Measurements from ENCODE around the gene KIAA1210. TPM values are rescaled to one million over a fixed set of nuclear protein-coding genes. Genes with fewer than 3 reads are reported as not detected.
A peak's percentile ranks its signal among the peaks of the same experiment; 100 is the strongest.

Gene KIAA1210
- total and polyA plus RNA-seq, 4 donors: not detected

DNA sequence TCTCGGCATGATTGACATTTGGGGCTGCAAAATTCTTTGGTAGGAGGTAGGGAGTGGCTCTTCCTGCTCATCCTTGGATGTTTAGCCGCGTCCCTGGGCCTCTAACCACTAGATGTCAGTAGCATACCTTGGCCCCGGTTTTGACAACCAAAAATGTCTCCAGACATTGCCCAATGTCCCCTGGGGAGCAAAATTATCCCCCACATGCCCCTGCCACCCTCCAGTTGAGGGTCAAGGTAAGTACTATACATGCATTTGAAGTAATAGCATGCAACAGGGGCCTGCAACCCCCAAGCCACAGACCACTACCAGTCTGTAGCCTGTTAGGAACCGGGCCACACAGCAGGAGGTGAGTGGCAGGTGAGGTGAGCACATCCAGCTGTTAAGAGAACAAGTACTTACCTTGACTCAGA is 17.6 kb upstream of the KIAA1210 start:
- no peaks in the 10 kb centered on the region for H3K27me3 ChIP-seq (ENCODE audit: control insufficient read depth in 4 of 4, insufficient read depth in 4 of 4, low read length in 3 of 4)
- TF ChIP-seq CTCF (IDR thresholded peaks at IDR 0.05; ENCODE audit: low read depth, low read length, missing input control): peak; percentile 59
- no peak for TF ChIP-seq RXRA (IDR thresholded peaks at IDR 0.05)
- TF ChIP-seq RAD21 (IDR thresholded peaks at IDR 0.05): peak; percentile 77 to 85
- H3K27ac ChIP-seq (ENCODE audit: low read depth in 1 of 2, low read length in 2 of 2): no peak overlapping the region
- no peak overlapping the region for H3K9ac ChIP-seq (ENCODE audit: low read depth in 1 of 2, low read length in 2 of 2)
- H3K4me1 ChIP-seq (ENCODE audit: control insufficient read depth in 4 of 4, insufficient read depth in 4 of 4, low read length in 3 of 4): peaks cover 0 to 14% (median 10%) of the 10 kb centered on the region in 4 donors
- H3K9me3 ChIP-seq (ENCODE audit: control insufficient read depth in 4 of 4, low read length in 3 of 4): no peaks in the 10 kb centered on the region
- no peak overlapping the region for H3K4me3 ChIP-seq (ENCODE audit: low read depth in 1 of 3, low read length in 3 of 3)
- DNase-seq (ENCODE audit: low spot score): no peak
- no peaks in the 10 kb centered on the region for H3K36me3 ChIP-seq (ENCODE audit: control insufficient read depth in 4 of 4, insufficient read depth in 3 of 4, low read depth in 1 of 4, low read length in 3 of 4)
- WGBS: 29% methylated on average over 5 of the region's 5 CpGs

DNA sequence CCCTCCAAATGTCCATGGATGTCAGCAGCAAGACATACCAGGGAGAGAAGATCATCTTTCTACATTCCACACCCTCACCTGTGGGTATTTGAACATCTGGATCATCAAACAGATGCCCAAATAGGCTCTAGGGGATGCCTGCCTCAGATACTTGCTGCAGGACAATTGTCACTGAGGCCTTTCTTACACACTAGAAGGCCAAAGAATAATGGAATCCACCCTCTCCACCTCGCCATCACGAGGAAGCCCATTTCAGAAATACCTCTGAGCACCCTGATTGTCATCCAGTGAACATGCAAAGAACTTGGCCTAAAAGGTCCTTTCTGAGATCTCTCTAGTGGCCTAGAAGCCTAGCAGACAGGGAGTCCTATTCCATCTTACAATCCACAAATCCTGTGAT is 6.9 kb upstream of the KIAA1210 start:
- no peaks in the 10 kb centered on the region for H3K27me3 ChIP-seq (ENCODE audit: control insufficient read depth in 4 of 4, insufficient read depth in 4 of 4, low read length in 3 of 4)
- TF ChIP-seq FOXA2 (IDR thresholded peaks at IDR 0.05) (no peak), NR2F2 (IDR thresholded peaks at IDR 0.05) (no peak), FOXA1 (IDR thresholded peaks at IDR 0.05) (no peak), REST (IDR thresholded peaks at IDR 0.05) (no peak), JUND (IDR thresholded peaks at IDR 0.05) (no peak), RAD21 (IDR thresholded peaks at IDR 0.05) (no peak), HNF4A (conservative IDR thresholded peaks at IDR 0.05) (no peak)
- TF ChIP-seq, protein P1, sequence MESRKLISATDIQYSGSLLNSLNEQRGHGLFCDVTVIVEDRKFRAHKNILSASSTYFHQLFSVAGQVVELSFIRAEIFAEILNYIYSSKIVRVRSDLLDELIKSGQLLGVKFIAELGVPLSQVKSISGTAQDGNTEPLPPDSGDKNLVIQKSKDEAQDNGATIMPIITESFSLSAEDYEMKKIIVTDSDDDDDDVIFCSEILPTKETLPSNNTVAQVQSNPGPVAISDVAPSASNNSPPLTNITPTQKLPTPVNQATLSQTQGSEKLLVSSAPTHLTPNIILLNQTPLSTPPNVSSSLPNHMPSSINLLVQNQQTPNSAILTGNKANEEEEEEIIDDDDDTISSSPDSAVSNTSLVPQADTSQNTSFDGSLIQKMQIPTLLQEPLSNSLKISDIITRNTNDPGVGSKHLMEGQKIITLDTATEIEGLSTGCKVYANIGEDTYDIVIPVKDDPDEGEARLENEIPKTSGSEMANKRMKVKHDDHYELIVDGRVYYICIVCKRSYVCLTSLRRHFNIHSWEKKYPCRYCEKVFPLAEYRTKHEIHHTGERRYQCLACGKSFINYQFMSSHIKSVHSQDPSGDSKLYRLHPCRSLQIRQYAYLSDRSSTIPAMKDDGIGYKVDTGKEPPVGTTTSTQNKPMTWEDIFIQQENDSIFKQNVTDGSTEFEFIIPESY (IDR thresholded peaks at IDR 0.05): no peak
- TF ChIP-seq, protein P2, sequence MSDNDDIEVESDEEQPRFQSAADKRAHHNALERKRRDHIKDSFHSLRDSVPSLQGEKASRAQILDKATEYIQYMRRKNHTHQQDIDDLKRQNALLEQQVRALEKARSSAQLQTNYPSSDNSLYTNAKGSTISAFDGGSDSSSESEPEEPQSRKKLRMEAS (IDR thresholded peaks at IDR 0.05): no peak
- H3K4me3 ChIP-seq (ENCODE audit: low read depth in 1 of 3, low read length in 3 of 3): no peak overlapping the region
- no peaks in the 10 kb centered on the region for H3K9me3 ChIP-seq (ENCODE audit: control insufficient read depth in 4 of 4, low read length in 3 of 4)
- no peak overlapping the region for H3K27ac ChIP-seq (ENCODE audit: low read depth in 1 of 2, low read length in 2 of 2)
- DNase-seq (ENCODE audit: low spot score): no peak
- H3K4me1 ChIP-seq (ENCODE audit: control insufficient read depth in 4 of 4, insufficient read depth in 4 of 4, low read length in 3 of 4): peaks cover 0 to 3% (median 0%) of the 10 kb centered on the region in 4 donors
- H3K9ac ChIP-seq (ENCODE audit: low read depth in 1 of 2, low read length in 2 of 2): no peak overlapping the region
- no peaks in the 10 kb centered on the region for H3K36me3 ChIP-seq (ENCODE audit: control insufficient read depth in 4 of 4, insufficient read depth in 3 of 4, low read depth in 1 of 4, low read length in 3 of 4)
- 93% methylated on average over 2 of the region's 2 CpGs for WGBS
